H9 (cell line): ENCODE data around the gene ADGRD1. TPM values are rescaled to one million over a fixed set of nuclear protein-coding genes. Genes with fewer than 3 reads are reported as not detected.

Experiments
- DNase-seq: peaks from one replicate; pipeline ENCODE4 v3.0.0-alpha.2; 2017
- H2AFZ ChIP-seq: one replicate; pipeline ENCODE4 v1.6.1; 2013; ENCODE audit warnings: mild to moderate bottlenecking, low read length, control low read depth, moderate library complexity
- H2AK5ac ChIP-seq: 2 replicates; pipeline ENCODE4 v1.6.1; 2013; ENCODE audit warnings: low read length, control low read depth, mixed read lengths; ENCODE audit not compliant: insufficient read length
- H2BK120ac ChIP-seq: one replicate; pipeline ENCODE4 v1.6.1; 2013; ENCODE audit warnings: low read depth, mild to moderate bottlenecking, low read length, control low read depth, inconsistent platforms; ENCODE audit not compliant: poor library complexity, severe bottlenecking
- H2BK12ac ChIP-seq: 2 replicates; pipeline ENCODE4 v1.6.1; 2013; ENCODE audit warnings: low read length, control low read depth, mixed read lengths, low read depth; ENCODE audit not compliant: insufficient read length
- H2BK15ac ChIP-seq: 2 replicates; pipeline ENCODE4 v1.6.1; 2013; ENCODE audit warnings: low read depth, low read length, control low read depth
- H2BK20ac ChIP-seq: one replicate; pipeline ENCODE4 v1.6.1; 2013; ENCODE audit warnings: low read depth, mild to moderate bottlenecking, low read length, control low read depth, inconsistent platforms; ENCODE audit not compliant: poor library complexity, severe bottlenecking
- H2BK5ac ChIP-seq: 2 replicates; pipeline ENCODE4 v1.6.1; 2013; ENCODE audit warnings: low read length, control low read depth, mixed read lengths; ENCODE audit not compliant: insufficient read length
- H3K14ac ChIP-seq: 2 replicates; pipeline ENCODE4 v1.6.1; 2013; ENCODE audit warnings: low read length, control low read depth; ENCODE audit not compliant: insufficient read depth
- H3K18ac ChIP-seq: 2 replicates; pipeline ENCODE4 v1.6.1; 2013; ENCODE audit warnings: low read depth, mild to moderate bottlenecking, mixed read lengths, low read length, control low read depth; ENCODE audit not compliant: insufficient read length
- H3K23ac ChIP-seq: 2 replicates; pipeline ENCODE4 v1.6.1; 2013; ENCODE audit warnings: low read length, control low read depth, mixed read lengths, low read depth; ENCODE audit not compliant: insufficient read length
- H3K23me2 ChIP-seq: 2 replicates; pipeline ENCODE4 v1.6.1; 2013; ENCODE audit warnings: low read depth, mild to moderate bottlenecking, mixed read lengths, low read length, control low read depth; ENCODE audit not compliant: insufficient read length, poor library complexity, severe bottlenecking
- H3K27ac ChIP-seq: 2 replicates; pipeline ENCODE4 v1.5.1; 2013; ENCODE audit warnings: low read length, control low read depth, mixed read lengths, low read depth; ENCODE audit not compliant: insufficient read length
- H3K27me3 ChIP-seq: 2 replicates; pipeline ENCODE4 v1.6.1; 2013; ENCODE audit warnings: low read length, control low read depth, inconsistent platforms; ENCODE audit not compliant: insufficient read depth
- H3K4ac ChIP-seq: 2 replicates; pipeline ENCODE4 v1.6.1; 2013; ENCODE audit warnings: low read depth, mild to moderate bottlenecking, control low read depth, inconsistent platforms, low read length, moderate library complexity
- H3K4me1 ChIP-seq: 2 replicates; pipeline ENCODE4 v1.6.1; 2013; ENCODE audit warnings: low read length, control low read depth, inconsistent platforms; ENCODE audit not compliant: insufficient read depth
- H3K4me2 ChIP-seq: 2 replicates; pipeline ENCODE4 v1.6.1; 2013; ENCODE audit warnings: low read length, control low read depth, mixed read lengths; ENCODE audit not compliant: insufficient read length, insufficient read depth
- H3K56ac ChIP-seq: 2 replicates; pipeline ENCODE4 v1.6.1; 2013; ENCODE audit warnings: low read depth, mild to moderate bottlenecking, mixed read lengths, low read length, control low read depth; ENCODE audit not compliant: insufficient read length
- H3K79me1 ChIP-seq: 2 replicates; pipeline ENCODE4 v1.6.1; 2013; ENCODE audit warnings: low read depth, mild to moderate bottlenecking, moderate library complexity, low read length, control low read depth, inconsistent platforms; ENCODE audit not compliant: insufficient read depth, poor library complexity, severe bottlenecking
- H3K79me2 ChIP-seq: 2 replicates; pipeline ENCODE4 v1.6.1; 2013; ENCODE audit warnings: low read length, control low read depth, inconsistent platforms; ENCODE audit not compliant: insufficient read depth
- H3K9ac ChIP-seq: 2 replicates; pipeline ENCODE4 v1.6.1; 2013; ENCODE audit warnings: low read length, control low read depth, mixed read lengths; ENCODE audit not compliant: insufficient read length; ENCODE audit errors: extremely low read depth
- H3K9me3 ChIP-seq: one replicate; pipeline ENCODE4 v1.6.1; 2013; ENCODE audit warnings: low read depth, low read length, inconsistent platforms; ENCODE audit not compliant: control insufficient read depth
- H3T11ph ChIP-seq: one replicate; pipeline ENCODE4 v1.6.1; 2013; ENCODE audit warnings: mild to moderate bottlenecking, low read length, control low read depth, inconsistent platforms
- H4K20me1 ChIP-seq: one replicate; pipeline ENCODE4 v1.6.1; 2013; ENCODE audit not compliant: control insufficient read depth, insufficient read length, insufficient read depth
- H4K5ac ChIP-seq: 2 replicates; pipeline ENCODE4 v1.6.1; 2013; ENCODE audit warnings: low read depth, mild to moderate bottlenecking, mixed read lengths, low read length, control low read depth; ENCODE audit not compliant: insufficient read length
- H4K8ac ChIP-seq: replicated peaks from 2 replicates; pipeline ENCODE4 v1.6.1; 2013; ENCODE audit warnings: low read length, control low read depth, mixed read lengths, low read depth; ENCODE audit not compliant: insufficient read length
- H4K91ac ChIP-seq: 2 replicates; pipeline ENCODE4 v1.6.1; 2013; ENCODE audit warnings: low read depth, mild to moderate bottlenecking, moderate library complexity, mixed read lengths, low read length, control low read depth; ENCODE audit not compliant: insufficient read length
- H3K27ac Mint-ChIP-seq, 3 experiments: 2 replicates in 2 of 3; 3 replicates in 1 of 3; pipeline ENCODE4 v1.8.0; 2020 to 2021; ENCODE audit warnings: mixed read lengths in 3 of 3, mild to moderate bottlenecking in 1 of 3, moderate library complexity in 1 of 3
- H3K27me3 Mint-ChIP-seq: 2 replicates; pipeline ENCODE4 v1.8.0; 2021; ENCODE audit warnings: low read depth, mild to moderate bottlenecking, moderate library complexity, mixed read lengths
- H3K36me3 Mint-ChIP-seq, 3 experiments: 2 replicates in 2 of 3; 3 replicates in 1 of 3; pipeline ENCODE4 v1.8.0; 2020 to 2021; ENCODE audit warnings: low read depth in 3 of 3, mixed read lengths in 3 of 3; ENCODE audit not compliant: insufficient read depth in 1 of 3
- H3K4me1 Mint-ChIP-seq, 2 experiments: 2 replicates each; pipeline ENCODE4 v1.8.0; 2020; ENCODE audit warnings: mixed read lengths in 2 of 2
- H3K4me3 Mint-ChIP-seq, 2 experiments: 2 replicates in 1 of 2; 3 replicates in 1 of 2; pipeline ENCODE4 v1.8.0; 2020 to 2021; ENCODE audit warnings: mild to moderate bottlenecking in 2 of 2, mixed read lengths in 2 of 2, moderate library complexity in 1 of 2
- H3K9me3 Mint-ChIP-seq, 2 experiments: 2 replicates in 1 of 2; 3 replicates in 1 of 2; pipeline ENCODE4 v1.8.0; 2020; ENCODE audit warnings: mild to moderate bottlenecking in 2 of 2, mixed read lengths in 2 of 2, moderate library complexity in 1 of 2
- CTCF ChIP-seq: fragments of 200-600 bp; sonication (generic); conservative IDR thresholded peaks from 3 replicates; pipeline ENCODE4 v1.8.0; 2021; ENCODE audit warnings: antibody characterized with exemption, mild to moderate bottlenecking
- WGBS: extraction: QIAGEN DNeasy Blood & Tissue Kit; methylation state at CpG from one replicate; pipeline ENCODE4 v1.1.7; 2013; ENCODE audit warnings: missing lambda C conversion rate, low lambda C conversion rate, mixed read lengths; ENCODE audit not compliant: insufficient read length; ENCODE audit errors: extremely low coverage; 5-methylcytosine and 5-hydroxymethylcytosine counted together
- total RNA-seq: library from RNA; stranded (reverse); gene quantifications from 2 replicates; pipeline ENCODE4 v1.2.1, GENCODE V29; 2021

ADGRD1 gene
- total RNA-seq, 1 experiment from 2014 or later = 0.52 TPM

GRCh38 chr12:131014343-131014742, 60.6 kb downstream of the ADGRD1 start:
- no peak overlapping the region for H2BK5ac ChIP-seq
- no peaks in the 10 kb centered on the region for H4K20me1 ChIP-seq
- Mint-ChIP-seq H3K27me3 (peaks cover 23% of the 10 kb centered on the region), H3K27ac (no peak overlapping the region; a peak in 2 of 7 replicates), H3K36me3 (no peaks in the 10 kb centered on the region), H3K9me3 (peaks cover 0 to 2% of the 10 kb centered on the region in 2 experiments; a peak in 1 of 5 replicates), H3K4me1 (peaks cover 2 to 4% of the 10 kb centered on the region in 2 experiments; a peak in 2 of 4 replicates), H3K4me3 (no peak overlapping the region)
- no CpG with 5 or more reads among the region's 14 CpGs for WGBS
- H3K9me3 ChIP-seq = no peaks in the 10 kb centered on the region
- H2BK12ac ChIP-seq = no peak overlapping the region
- H3K27me3 ChIP-seq = no peaks in the 10 kb centered on the region; the same call in 1 of the 2 replicates
- no peak overlapping the region for H3K23ac ChIP-seq
- H2BK120ac ChIP-seq = no peak overlapping the region
- H3K79me1 ChIP-seq = no peaks in the 10 kb centered on the region
- H4K8ac ChIP-seq = no peak overlapping the region
- H3K4me1 ChIP-seq = no peaks in the 10 kb centered on the region
- H3K27ac ChIP-seq = no peak overlapping the region
- H2AK5ac ChIP-seq = no peak overlapping the region
- no peak overlapping the region for H3K18ac ChIP-seq
- H2BK20ac ChIP-seq = no peak overlapping the region
- TF ChIP-seq CTCF = no peak
- H3K79me2 ChIP-seq = no peaks in the 10 kb centered on the region
- no peak overlapping the region for H3K4me2 ChIP-seq
- H3K9ac ChIP-seq = no peak overlapping the region
- H3K14ac ChIP-seq = no peak overlapping the region
- no peak for DNase-seq
- H3K56ac ChIP-seq = no peak overlapping the region
- H3K23me2 ChIP-seq = no peaks in the 10 kb centered on the region
- H3K4ac ChIP-seq = no peak overlapping the region
- H3T11ph ChIP-seq = no peak overlapping the region
- H2AFZ ChIP-seq = no peak overlapping the region
- H2BK15ac ChIP-seq = no peak overlapping the region
- no peak overlapping the region for H4K91ac ChIP-seq
- no peak overlapping the region for H4K5ac ChIP-seq
